HepG2 (cell line): ENCODE results near the gene TADA1. TPM values are rescaled to one million over a fixed set of nuclear protein-coding genes. Genes with fewer than 3 reads are reported as not detected.

Source experiments
- ARID5B ChIP-seq: IDR thresholded peaks from 2 replicates; pipeline ENCODE4 v1.4.0; 2020; ENCODE audit warnings: mild to moderate bottlenecking, missing genetic modification reagents
- GATAD1 ChIP-seq: IDR thresholded peaks from 2 replicates; pipeline ENCODE4 v1.6.1; 2016; ENCODE audit warnings: missing genetic modification reagents, missing compliant biosample characterization
- PHF5A ChIP-seq: IDR thresholded peaks from one replicate; pipeline ENCODE4 v1.6.1; 2018; ENCODE audit warnings: low read depth, missing genetic modification reagents; ENCODE audit not compliant: unreplicated experiment
- PRDM10 ChIP-seq: sonication (generic); formaldehyde crosslinking; IDR thresholded peaks from 2 replicates; pipeline ENCODE4 v1.4.0; 2020; ENCODE audit warnings: low read depth, missing genetic modification reagents
- SAFB2 ChIP-seq: sonication (generic); formaldehyde crosslinking; IDR thresholded peaks from 2 replicates; pipeline ENCODE4 v1.5.1; 2020; ENCODE audit warnings: missing genetic modification reagents, low read depth, mild to moderate bottlenecking, borderline replicate concordance
- SIN3B ChIP-seq: fragments of 150-350 bp; IDR thresholded peaks from 2 replicates; pipeline ENCODE4 v1.6.1; 2014; ENCODE audit warnings: low read length
- TRAFD1 ChIP-seq: sonication (generic); formaldehyde crosslinking; IDR thresholded peaks from 2 replicates; pipeline ENCODE4 v1.5.1; 2020; ENCODE audit warnings: missing genetic modification reagents, mild to moderate bottlenecking, borderline replicate concordance
- ZFP62 ChIP-seq: sonication (generic); formaldehyde crosslinking; IDR thresholded peaks from 2 replicates; pipeline ENCODE4 v1.4.0; 2020; ENCODE audit warnings: missing genetic modification reagents
- ZNF20 ChIP-seq: sonication (generic); formaldehyde crosslinking; IDR thresholded peaks from 2 replicates; pipeline ENCODE4 v1.4.0; 2020; ENCODE audit warnings: mild to moderate bottlenecking, moderate library complexity, missing genetic modification reagents
- ZNF207 ChIP-seq: fragments of 450-650 bp; IDR thresholded peaks from 2 replicates; pipeline ENCODE4 v1.6.1; 2016; ENCODE audit warnings: antibody characterized with exemption, borderline replicate concordance
- ZNF24 ChIP-seq: fragments of 450-650 bp; IDR thresholded peaks from 2 replicates; pipeline ENCODE4 v1.6.1; 2017; ENCODE audit warnings: antibody characterized with exemption, mild to moderate bottlenecking
- ZNF589 ChIP-seq: sonication (generic); formaldehyde crosslinking; conservative IDR thresholded peaks from 2 replicates; pipeline ENCODE4 v1.8.0; 2022; ENCODE audit warnings: mild to moderate bottlenecking, moderate library complexity, missing genetic modification reagents
- ZNF792 ChIP-seq: IDR thresholded peaks from 2 replicates; pipeline ENCODE4 v1.6.1; 2016
- polyA plus RNA-seq, 8 experiments: library from polyadenylated mRNA; depleted of rRNA in 3 of 8; stranded (reverse) in 7 of 8; unstranded in 1 of 8; fragments of >200 nt; fragmentation: Illumina TruSeq in 4 of 8; extraction: Trizol in 4 of 8; gene quantifications; 2 replicates each; pipeline versions ENCODE4 v1.2.1 to v1.2.3, GENCODE V29; 2011 to 2016; ENCODE audit warnings: low read depth in 4 of 8, missing spikeins in 1 of 8, mixed read lengths in 1 of 8; ENCODE audit not compliant: insufficient read depth in 1 of 8
- total RNA-seq, 5 experiments: library from RNA; depleted of rRNA; stranded (reverse); fragments of >200 nt; fragmentation: Illumina TruSeq; extraction: Trizol; gene quantifications; 2 replicates each; pipeline ENCODE4 v1.2.3, GENCODE V29; 2016; ENCODE audit warnings: low read depth in 1 of 5
- TF ChIP-seq, protein P1 (sequence below): sonication (generic); formaldehyde crosslinking; IDR thresholded peaks from 2 replicates; pipeline ENCODE4 v1.5.0; 2020; ENCODE audit warnings: mild to moderate bottlenecking, missing genetic modification reagents

Gene TADA1
- total and polyA plus RNA-seq, 2 of the 13 experiments (the other 11 are each of a cell fraction or from before 2014, with no cell fraction given): 28.3 to 29.1 TPM

DNA sequence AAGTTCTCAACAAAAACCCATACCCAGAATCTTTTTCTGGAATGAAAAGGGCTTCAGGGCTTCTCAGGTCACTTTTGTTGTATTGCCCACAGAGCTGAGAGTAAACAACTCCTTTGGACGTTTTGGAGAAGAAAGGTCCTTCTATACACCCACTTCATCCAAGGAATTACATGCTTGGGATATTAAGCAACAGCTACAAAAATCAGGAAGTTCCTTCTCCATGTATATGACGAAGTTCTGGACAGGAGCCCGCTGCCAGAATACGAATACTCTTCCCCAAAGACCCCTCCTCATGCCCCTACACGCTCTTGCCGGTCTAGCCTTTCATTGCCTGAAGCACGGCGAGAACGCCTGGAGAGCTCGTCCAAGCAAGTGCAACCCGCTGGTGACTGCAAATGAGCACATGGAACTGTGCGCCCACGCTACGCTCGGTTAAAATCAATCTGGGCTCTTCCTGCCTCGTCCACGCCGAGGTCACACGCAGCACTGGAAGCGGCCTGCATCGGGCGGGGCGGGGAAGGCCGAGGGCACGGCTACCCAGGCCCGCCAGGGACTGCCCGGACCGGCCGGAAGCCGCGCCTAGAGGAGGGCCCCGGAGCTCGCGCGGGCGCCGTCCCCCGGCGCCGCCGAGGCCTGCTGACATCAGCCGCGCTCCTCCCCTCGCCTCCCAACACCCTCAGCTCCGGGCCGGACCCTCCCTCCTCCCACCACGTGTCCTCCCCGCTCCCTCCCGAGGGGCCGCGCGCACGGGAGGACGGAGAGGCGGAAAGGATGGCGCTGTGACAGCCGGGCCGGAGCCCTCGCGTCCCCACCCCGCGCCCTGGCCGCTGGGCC is 37.1 kb downstream of the TADA1 start, which contains the start of gene POGK (continued):
- TF ChIP-seq ARID5B (CRISPR knock-in tag) (0 out of 2 replicates have a peak, but pooled peaks have one; percentile 59), ZFP62 (CRISPR knock-in tag) (no peak), SIN3B (no peak), SAFB2 (peak; percentile 38; the same call in 1 of the 2 replicates), ZNF589 (peak; percentile 92), PHF5A (CRISPR knock-in tag) (no peak), ZNF20 (CRISPR knock-in tag) (no peak), PRDM10 (CRISPR knock-in tag) (no peak), GATAD1 (CRISPR knock-in tag) (peak; percentile 59), ZNF792 (CRISPR knock-in tag) (0 out of 2 replicates have a peak, but pooled peaks have one; percentile 64), ZNF207 (no peak), TRAFD1 (no peak), ZNF24 (no peak)
- TF ChIP-seq, protein P1, sequence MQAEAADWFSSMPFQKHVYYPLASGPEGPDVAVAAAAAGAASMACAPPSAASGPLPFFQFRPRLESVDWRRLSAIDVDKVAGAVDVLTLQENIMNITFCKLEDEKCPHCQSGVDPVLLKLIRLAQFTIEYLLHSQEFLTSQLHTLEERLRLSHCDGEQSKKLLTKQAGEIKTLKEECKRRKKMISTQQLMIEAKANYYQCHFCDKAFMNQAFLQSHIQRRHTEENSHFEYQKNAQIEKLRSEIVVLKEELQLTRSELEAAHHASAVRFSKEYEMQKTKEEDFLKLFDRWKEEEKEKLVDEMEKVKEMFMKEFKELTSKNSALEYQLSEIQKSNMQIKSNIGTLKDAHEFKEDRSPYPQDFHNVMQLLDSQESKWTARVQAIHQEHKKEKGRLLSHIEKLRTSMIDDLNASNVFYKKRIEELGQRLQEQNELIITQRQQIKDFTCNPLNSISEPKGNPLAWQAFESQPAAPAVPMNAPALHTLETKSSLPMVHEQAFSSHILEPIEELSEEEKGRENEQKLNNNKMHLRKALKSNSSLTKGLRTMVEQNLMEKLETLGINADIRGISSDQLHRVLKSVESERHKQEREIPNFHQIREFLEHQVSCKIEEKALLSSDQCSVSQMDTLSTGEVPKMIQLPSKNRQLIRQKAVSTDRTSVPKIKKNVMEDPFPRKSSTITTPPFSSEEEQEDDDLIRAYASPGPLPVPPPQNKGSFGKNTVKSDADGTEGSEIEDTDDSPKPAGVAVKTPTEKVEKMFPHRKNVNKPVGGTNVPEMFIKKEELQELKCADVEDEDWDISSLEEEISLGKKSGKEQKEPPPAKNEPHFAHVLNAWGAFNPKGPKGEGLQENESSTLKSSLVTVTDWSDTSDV (CRISPR knock-in tag): 0 out of 2 replicates have a peak, but pooled peaks have one; percentile 53
